SU-DHL-6 (cell line): ENCODE results near the gene CTNNA2.

Experiments used
- CTCF ChIP-seq: fragments of 200-600 bp; sonication (generic); IDR thresholded peaks from one replicate; pipeline ENCODE4 v1.5.1; 2017; ENCODE audit warnings: antibody characterized with exemption, mild to moderate bottlenecking, low read length, moderate library complexity; ENCODE audit not compliant: insufficient read depth, poor library complexity, severe bottlenecking
- EZH2phosphoT487 ChIP-seq: fragments of 200-600 bp; sonication (generic), shearing (Covaris generic); conservative IDR thresholded peaks from 2 replicates; pipeline ENCODE4 v1.6.1; 2018; ENCODE audit warnings: mild to moderate bottlenecking, antibody characterized with exemption, low read length, moderate library complexity, mixed read lengths

- TF ChIP-seq CTCF, result no peak
- TF ChIP-seq EZH2phosphoT487, result no peak
Observed at GRCh38 chr2:80407377-80407776, 894.5 kb downstream of the CTNNA2 start.
